GM19035 (cell line): Measurements from ENCODE around the gene PAX8.
A peak's percentile ranks its signal among the peaks of the same experiment; 100 is the strongest.

Source experiments
- ATAC-seq: cut with Tn5 transposase; IDR thresholded peaks from one replicate; pipeline ENCODE4 v1.9.1; 2021; ENCODE audit not compliant: unreplicated experiment

Gene PAX8

GRCh38 chr2:113209011-113209645, 69.6 kb downstream of the PAX8 start:
- no peak for ATAC-seq

GRCh38 chr2:113208396-113208795, 70.3 kb downstream of the PAX8 start:
- no peak for ATAC-seq

- no peak for ATAC-seq
Measured at GRCh38 chr2:113207021-113207420, 71.7 kb downstream of the PAX8 start.

- ATAC-seq: no peak
Measured at GRCh38 chr2:113206251-113206650, 72.5 kb downstream of the PAX8 start.

GRCh38 chr2:113203901-113204519, 74.7 kb downstream of the PAX8 start:
- ATAC-seq: peak; percentile 65

GRCh38 chr2:113203217-113203530, 75.5 kb downstream of the PAX8 start:
- ATAC-seq: no peak

- ATAC-seq: no peak
Measured at GRCh38 chr2:113202305-113203216, 76.2 kb downstream of the PAX8 start.

GRCh38 chr2:113201496-113202304, 77.0 kb downstream of the PAX8 start:
- ATAC-seq: no peak

- ATAC-seq: no peak
Measured at GRCh38 chr2:113200736-113201490, 77.8 kb downstream of the PAX8 start.

GRCh38 chr2:113200236-113200635, 78.5 kb downstream of the PAX8 start:
- no peak for ATAC-seq

GRCh38 chr2:113198790-113199612, 79.7 kb downstream of the PAX8 start:
- peak; percentile 79 for ATAC-seq

GRCh38 chr2:113198048-113198789, 80.5 kb downstream of the PAX8 start:
- no peak for ATAC-seq

GRCh38 chr2:113197347-113198047, 81.2 kb downstream of the PAX8 start:
- ATAC-seq: no peak

- ATAC-seq: no peak
Measured at GRCh38 chr2:113196839-113197238, 81.9 kb downstream of the PAX8 start.

- ATAC-seq: no peak
Measured at GRCh38 chr2:113195923-113196501, 82.7 kb downstream of the PAX8 start.

- ATAC-seq: no peak
Measured at GRCh38 chr2:113192459-113193100, 86.1 kb downstream of the PAX8 start.

- no peak for ATAC-seq
Measured at GRCh38 chr2:113190871-113191270, 87.8 kb downstream of the PAX8 start.
